HG03280 (cell line): ENCODE data around the gene ZNF674.
"Not testable (repeated sequence)": the region's sequence is repeated elsewhere in the genome, so short reads cannot be mapped to it uniquely, and the experiment has no call there.

Experiments
- ATAC-seq: cut with Tn5 transposase; IDR thresholded peaks from one replicate; pipeline ENCODE4 v1.9.1; 2021; ENCODE audit warnings: mild to moderate bottlenecking, moderate library complexity; ENCODE audit not compliant: unreplicated experiment

The ZNF674 gene

DNA sequence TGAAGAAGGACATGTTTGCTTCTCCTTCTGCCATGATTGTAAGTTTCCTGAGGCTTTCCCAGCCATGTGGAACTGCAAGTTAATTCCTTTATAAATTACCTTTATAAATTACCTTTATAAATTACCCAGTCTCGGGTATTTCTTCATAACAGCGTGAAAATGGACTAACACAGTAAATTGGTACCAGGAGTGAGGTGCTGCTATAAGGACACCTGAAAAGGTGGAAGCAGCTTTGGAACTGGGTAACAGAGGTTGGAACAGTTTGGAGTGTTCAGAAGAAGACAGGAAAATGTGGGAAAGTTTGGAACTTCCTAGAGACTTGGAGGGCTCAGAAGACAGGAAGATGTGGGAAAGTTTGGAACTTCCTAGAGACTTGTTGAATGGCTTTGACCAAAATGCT, 66.6 kb downstream of the ZNF674 start:
- not testable (repeated sequence) for ATAC-seq

DNA sequence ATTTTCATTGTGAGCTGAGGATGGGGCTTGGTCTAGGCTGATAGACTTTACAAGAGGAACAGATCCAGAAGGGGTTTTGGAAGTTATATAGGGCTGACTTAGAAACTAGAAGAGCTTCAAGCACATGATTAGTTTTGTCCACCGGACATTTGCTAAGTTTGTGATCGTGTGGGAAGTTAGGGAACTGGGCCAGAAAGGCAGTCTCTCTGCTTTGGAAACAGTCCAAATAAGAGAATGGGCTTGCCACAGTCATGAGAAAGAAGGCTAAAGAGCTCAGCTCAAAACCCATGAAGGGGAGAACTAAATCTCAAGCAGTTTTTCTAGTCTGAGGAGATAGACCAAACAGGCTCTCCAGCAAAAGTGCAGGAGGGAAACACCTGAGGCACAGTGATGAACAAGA, 67.8 kb downstream of the ZNF674 start:
- no peak for ATAC-seq

DNA sequence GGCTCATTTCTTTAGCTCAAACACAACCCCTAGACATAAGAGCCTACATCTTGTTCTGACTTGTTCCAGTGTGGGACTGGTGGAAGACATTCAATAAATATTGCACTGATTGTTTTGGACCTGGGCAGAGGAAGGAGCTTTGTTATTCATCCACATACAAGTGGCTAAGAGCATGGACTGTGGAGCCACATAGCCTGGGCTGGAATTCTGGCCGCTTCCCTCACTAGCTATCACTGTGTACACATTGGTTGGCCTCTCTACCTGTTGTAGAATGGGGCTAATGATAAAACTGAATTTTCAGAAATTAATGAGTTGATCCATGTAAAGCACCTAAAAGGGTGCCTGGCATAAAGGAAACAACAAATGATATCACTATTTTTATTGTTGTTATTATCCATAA, 80.0 kb downstream of the ZNF674 start:
- no peak for ATAC-seq

DNA sequence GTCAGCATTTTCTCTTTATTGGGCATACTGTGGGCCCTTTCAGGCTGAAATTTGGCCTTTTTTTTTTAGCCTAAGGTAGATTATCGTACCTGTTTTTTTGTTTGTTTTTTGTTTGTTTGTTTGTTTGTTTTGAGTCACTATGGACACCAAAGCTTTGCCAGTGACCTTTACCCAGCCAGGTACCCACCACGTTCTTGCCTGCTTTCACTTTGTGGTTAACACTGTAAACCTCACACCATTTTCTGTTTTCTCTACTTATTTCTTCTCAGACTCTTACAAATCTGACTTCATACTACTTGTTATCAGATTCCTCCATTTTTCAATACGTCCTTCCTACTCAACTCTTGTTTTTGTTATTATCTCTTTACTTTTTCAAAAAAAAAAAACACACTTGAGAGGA, 81.5 kb downstream of the ZNF674 start:
- ATAC-seq: no peak

DNA sequence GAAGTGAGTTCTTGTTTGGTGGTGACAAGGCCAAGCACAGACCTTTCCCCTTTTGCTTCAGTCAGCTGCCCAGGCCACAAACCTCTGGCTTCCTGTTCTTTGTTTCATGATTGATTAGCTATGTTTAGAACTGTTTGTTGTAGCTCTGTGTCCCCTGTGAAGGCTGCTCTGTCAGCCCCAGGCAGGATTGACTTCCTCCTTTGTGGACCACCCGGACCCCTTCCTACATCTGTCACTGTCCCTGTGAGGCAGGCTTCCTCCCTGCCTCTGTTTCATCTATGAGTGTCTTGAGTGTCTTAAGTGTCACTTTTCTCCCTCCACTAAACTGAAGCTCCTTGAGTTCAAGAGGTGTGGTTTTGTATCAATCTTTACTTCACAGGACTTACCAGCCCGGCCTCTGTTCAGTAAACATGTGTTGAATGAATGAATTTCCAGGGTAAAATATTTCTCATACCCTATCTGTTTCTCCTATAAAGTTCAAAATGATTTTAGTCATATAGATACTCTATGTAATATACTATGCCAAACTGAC, 83.5 kb downstream of the ZNF674 start:
- peak; percentile 94 for ATAC-seq

DNA sequence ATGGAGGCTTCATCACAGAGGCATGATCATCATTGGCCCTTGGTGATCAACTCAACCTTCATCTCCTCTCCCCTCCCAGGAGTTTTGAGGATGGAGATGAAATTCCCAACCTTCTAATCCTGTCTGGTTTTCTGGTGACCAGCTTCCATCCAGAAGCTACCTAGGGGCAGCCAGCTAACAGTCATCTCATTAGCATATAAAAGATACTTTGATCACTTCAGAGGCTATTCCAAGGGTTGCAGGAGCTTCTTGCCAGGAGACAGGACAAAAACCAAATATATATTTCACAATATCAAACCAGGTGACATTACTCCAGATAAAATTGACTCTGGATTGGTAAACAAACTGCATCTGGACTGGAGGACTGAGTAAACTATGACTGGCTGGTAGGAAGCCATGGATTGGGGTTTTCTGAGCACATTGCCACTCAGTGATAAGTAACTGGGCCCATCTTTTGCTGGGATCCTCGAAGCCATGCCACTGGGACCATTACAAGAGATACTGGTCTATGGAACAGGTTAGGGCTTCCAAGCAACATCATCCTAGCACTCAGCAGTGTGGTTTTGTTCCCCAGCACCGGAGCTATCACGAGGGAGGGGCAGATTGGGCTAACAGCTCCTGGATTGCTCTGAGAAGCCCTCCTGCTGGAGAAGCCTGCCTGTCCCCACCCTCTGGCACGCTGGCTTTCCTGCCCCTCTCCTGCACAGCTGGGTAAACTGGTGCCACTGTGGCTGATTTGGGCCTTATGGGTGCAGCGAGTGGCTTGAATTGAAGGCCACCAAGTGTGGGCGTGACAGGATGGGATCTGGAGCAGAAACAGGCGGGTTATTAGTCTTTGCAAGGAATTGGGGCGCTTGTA, 84.2 kb downstream of the ZNF674 start:
- not testable (repeated sequence) for ATAC-seq

DNA sequence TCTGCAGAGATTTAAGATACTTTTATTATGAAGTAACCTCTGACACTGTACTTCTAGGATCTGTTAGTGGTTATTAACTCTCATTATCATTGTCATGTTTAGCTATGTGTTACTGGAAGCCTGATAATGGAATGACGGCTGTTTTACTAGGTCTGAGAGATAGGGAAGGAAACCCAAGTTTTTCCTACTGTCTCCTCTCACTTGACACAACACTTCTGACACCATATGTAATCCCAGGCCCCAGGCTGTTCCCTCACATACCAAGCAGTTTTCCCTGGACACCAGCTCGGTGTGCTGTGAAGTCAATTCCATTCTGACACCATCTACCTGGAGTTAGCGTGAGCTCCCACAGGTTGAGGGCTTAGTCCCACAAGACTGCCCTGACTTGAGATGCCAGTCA, 85.6 kb downstream of the ZNF674 start:
- ATAC-seq: no peak

DNA sequence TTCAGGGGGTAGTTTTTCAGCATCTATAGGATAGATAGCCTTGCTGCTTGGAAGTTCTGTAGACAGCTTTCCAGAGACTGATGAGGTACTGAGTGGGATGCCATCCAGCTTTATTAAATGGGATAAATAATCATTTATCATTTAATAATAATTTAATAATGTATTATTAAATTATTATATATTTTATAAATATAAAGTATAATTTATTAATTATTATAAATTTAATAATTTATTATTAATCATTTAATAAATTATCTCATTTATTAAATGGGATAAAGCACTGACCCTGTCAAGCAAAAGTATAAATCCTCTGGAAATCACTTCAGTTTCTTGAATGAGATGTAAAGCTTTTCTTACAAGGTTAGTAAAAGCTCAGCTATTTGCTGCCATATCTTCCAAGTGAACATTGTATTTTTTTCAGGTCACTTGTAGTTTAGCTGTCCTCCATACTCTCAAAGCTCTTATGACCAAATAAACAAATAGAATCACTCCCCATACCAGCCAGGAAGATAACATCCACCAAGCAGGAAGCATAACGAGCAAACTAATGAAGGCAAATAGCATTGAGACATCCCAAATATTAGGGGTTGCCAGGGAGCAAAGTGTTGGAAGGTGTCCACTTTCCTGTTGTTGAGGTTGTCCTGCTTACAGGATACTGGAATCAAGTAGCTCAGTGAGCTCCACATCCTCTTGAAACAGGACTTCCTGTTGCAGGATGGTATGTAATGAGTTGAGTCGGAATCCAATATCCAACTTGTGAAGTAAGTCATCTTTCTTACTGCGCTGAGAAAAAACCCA, 88.9 kb downstream of the ZNF674 start:
- ATAC-seq: no peak
